Activated CD8-positive, alpha-beta memory T cell treated with anti-CD3 and anti-CD28 coated beads, Interleukin-2, amount 10 ng/mL, durations not matched to agents 7 days and 5 days (primary cell): ENCODE data around the gene JAK1. TPM values are rescaled to one million over a fixed set of nuclear protein-coding genes. Genes with fewer than 3 reads are reported as not detected.
A peak's percentile ranks its signal among the peaks of the same experiment; 100 is the strongest.

ENCODE experiments used
- ATAC-seq: fragments of 150-1000 bp; cut with Tn5 transposase; one replicate; pipeline ENCODE4 v1.10.0; 2021; ENCODE audit warnings: moderate library complexity
- CTCF ChIA-PET: fragments of 350-600 bp; sonication (Branson Sonifier 250); formaldehyde crosslinking; loops from one replicate; lab custom pipeline; 2021; ENCODE audit warnings: antibody characterized with exemption; lab: Charles Lee
- DNase-seq: peaks from one replicate; pipeline ENCODE4 v3.0.0-alpha.2; 2020
- H3K27ac Mint-ChIP-seq: one replicate; pipeline ENCODE4 v1.8.0; 2021; ENCODE audit warnings: mild to moderate bottlenecking, mixed read lengths
- H3K27me3 Mint-ChIP-seq: one replicate; pipeline ENCODE4 v1.8.0; 2021; ENCODE audit warnings: mixed read lengths
- H3K36me3 Mint-ChIP-seq: one replicate; pipeline ENCODE4 v1.8.0; 2021; ENCODE audit warnings: mild to moderate bottlenecking, mixed read lengths
- H3K4me1 Mint-ChIP-seq: one replicate; pipeline ENCODE4 v1.8.0; 2021; ENCODE audit warnings: mixed read lengths
- H3K4me3 Mint-ChIP-seq: one replicate; pipeline ENCODE4 v1.8.0; 2021; ENCODE audit warnings: mild to moderate bottlenecking, moderate library complexity, mixed read lengths
- H3K9me3 Mint-ChIP-seq: one replicate; pipeline ENCODE4 v1.8.0; 2022; ENCODE audit warnings: low read depth, mixed read lengths
- total RNA-seq, 2 experiments: library from RNA; stranded (reverse); gene quantifications; one replicate each; pipeline ENCODE4 v1.2.3, GENCODE V29; 2021

Gene JAK1
- total RNA-seq, 2 experiments from 2014 or later = 166 to 173 TPM

- H3K27ac Mint-ChIP-seq = no peak overlapping the region
- H3K27me3 Mint-ChIP-seq = no peaks in the 10 kb centered on the region
- peaks cover 47% of the 10 kb centered on the region for H3K4me1 Mint-ChIP-seq
- peaks cover 3% of the 10 kb centered on the region for H3K36me3 Mint-ChIP-seq
- H3K9me3 Mint-ChIP-seq = no peaks in the 10 kb centered on the region
- CTCF ChIA-PET = interaction anchor here (0.8 kb wide), 1 partner anchor 8 kb away, joined by 3 read pairs; no protein-coding TSS in a partner anchor
- H3K4me3 Mint-ChIP-seq = no peak overlapping the region
- peak; percentile 53 for ATAC-seq
- no peak for DNase-seq
Observed at GRCh38 chr1:64898107-64898861, 68.1 kb downstream of the JAK1 start.

GRCh38 chr1:64896551-64896950, 69.8 kb downstream of the JAK1 start:
- Mint-ChIP-seq H3K27me3 (no peaks in the 10 kb centered on the region), H3K27ac (no peak overlapping the region)
- no peak for DNase-seq

GRCh38 chr1:64895500-64895899, 70.8 kb downstream of the JAK1 start:
- DNase-seq = no peak
- ATAC-seq = no peak
- Mint-ChIP-seq H3K27ac (no peak overlapping the region), H3K4me1 (peaks cover 68% of the 10 kb centered on the region), H3K27me3 (no peaks in the 10 kb centered on the region), H3K36me3 (peaks cover 3% of the 10 kb centered on the region), H3K4me3 (no peak overlapping the region), H3K9me3 (no peaks in the 10 kb centered on the region)
- CTCF ChIA-PET = interaction anchor here (1.1 kb wide), 1 partner anchor 133 kb away, joined by 3 read pairs; no protein-coding TSS in a partner anchor

More at GRCh38 chr1:64896551-64896950, 69.8 kb downstream of the JAK1 start:
- Mint-ChIP-seq H3K4me3 (no peak overlapping the region), H3K36me3 (peaks cover 3% of the 10 kb centered on the region), H3K9me3 (no peaks in the 10 kb centered on the region), H3K4me1 (peaks cover 58% of the 10 kb centered on the region)
- no peak for ATAC-seq
- CTCF ChIA-PET = interaction anchor here (0.7 kb wide), 1 partner anchor 1899 kb away, joined by 3 read pairs; no protein-coding TSS in a partner anchor

- no peak overlapping the region for H3K27ac Mint-ChIP-seq
- H3K36me3 Mint-ChIP-seq = peaks cover 3% of the 10 kb centered on the region
- H3K9me3 Mint-ChIP-seq = no peaks in the 10 kb centered on the region
- ATAC-seq (no peak), DNase-seq (no peak)
- H3K4me1 Mint-ChIP-seq = peaks cover 69% of the 10 kb centered on the region
- no peaks in the 10 kb centered on the region for H3K27me3 Mint-ChIP-seq
- no peak overlapping the region for H3K4me3 Mint-ChIP-seq
- CTCF ChIA-PET = interaction anchor here (1.1 to 2.0 kb wide), 3 partner anchors 17 to 134 kb away, joined by 3 to 7 read pairs (median 6); no protein-coding TSS in a partner anchor
Observed at GRCh38 chr1:64894438-64895196, 71.7 kb downstream of the JAK1 start.

GRCh38 chr1:64893921-64894320, 72.4 kb downstream of the JAK1 start:
- H3K27me3 Mint-ChIP-seq = no peaks in the 10 kb centered on the region
- ATAC-seq (no peak), DNase-seq (no peak)
- no peak overlapping the region for H3K27ac Mint-ChIP-seq
- peaks cover 73% of the 10 kb centered on the region for H3K4me1 Mint-ChIP-seq
- no peaks in the 10 kb centered on the region for H3K9me3 Mint-ChIP-seq
- peaks cover 3% of the 10 kb centered on the region for H3K36me3 Mint-ChIP-seq
- no peak overlapping the region for H3K4me3 Mint-ChIP-seq
- CTCF ChIA-PET = interaction anchor here (1.1 to 2.0 kb wide), 3 partner anchors 17 to 143 kb away, joined by 3 to 7 read pairs (median 6); no protein-coding TSS in a partner anchor

- no peaks in the 10 kb centered on the region for H3K27me3 Mint-ChIP-seq
- no peak overlapping the region for H3K27ac Mint-ChIP-seq
- DNase-seq = no peak
- H3K4me3 Mint-ChIP-seq = no peak overlapping the region
- CTCF ChIA-PET = interaction anchor here (1.1 to 2.0 kb wide), 3 partner anchors 16 to 144 kb away, joined by 3 to 7 read pairs (median 6); no protein-coding TSS in a partner anchor
- no peaks in the 10 kb centered on the region for H3K9me3 Mint-ChIP-seq
- peaks cover 72% of the 10 kb centered on the region for H3K4me1 Mint-ChIP-seq
- ATAC-seq = no peak
- peaks cover 3% of the 10 kb centered on the region for H3K36me3 Mint-ChIP-seq
Observed at GRCh38 chr1:64892576-64893573, 73.5 kb downstream of the JAK1 start.

GRCh38 chr1:64891448-64891825, 74.9 kb downstream of the JAK1 start:
- peaks cover under 1% of the 10 kb centered on the region for H3K36me3 Mint-ChIP-seq
- no peak overlapping the region for H3K27ac Mint-ChIP-seq
- H3K4me3 Mint-ChIP-seq = no peak overlapping the region
- no peaks in the 10 kb centered on the region for H3K9me3 Mint-ChIP-seq
- CTCF ChIA-PET = no interaction called here
- no peak for DNase-seq
- peaks cover 68% of the 10 kb centered on the region for H3K4me1 Mint-ChIP-seq
- no peaks in the 10 kb centered on the region for H3K27me3 Mint-ChIP-seq
- peak; percentile 61 for ATAC-seq

GRCh38 chr1:64890699-64891447, 75.5 kb downstream of the JAK1 start:
- DNase-seq = no peak
- CTCF ChIA-PET = no interaction called here
- no peak overlapping the region for H3K4me3 Mint-ChIP-seq
- no peaks in the 10 kb centered on the region for H3K36me3 Mint-ChIP-seq
- H3K27me3 Mint-ChIP-seq = no peaks in the 10 kb centered on the region
- ATAC-seq = no peak
- no peaks in the 10 kb centered on the region for H3K9me3 Mint-ChIP-seq
- peaks cover 62% of the 10 kb centered on the region for H3K4me1 Mint-ChIP-seq
- no peak overlapping the region for H3K27ac Mint-ChIP-seq

GRCh38 chr1:64887689-64888217, 78.6 kb downstream of the JAK1 start:
- no peak overlapping the region for H3K4me3 Mint-ChIP-seq
- H3K36me3 Mint-ChIP-seq = peaks cover 16% of the 10 kb centered on the region
- DNase-seq (no peak), ATAC-seq (no peak)
- no peaks in the 10 kb centered on the region for H3K9me3 Mint-ChIP-seq
- peaks cover 49% of the 10 kb centered on the region for H3K4me1 Mint-ChIP-seq
- CTCF ChIA-PET = no interaction called here
- no peaks in the 10 kb centered on the region for H3K27me3 Mint-ChIP-seq
- no peak overlapping the region for H3K27ac Mint-ChIP-seq

GRCh38 chr1:64886877-64887276, 79.5 kb downstream of the JAK1 start:
- Mint-ChIP-seq H3K4me1 (peaks cover 47% of the 10 kb centered on the region), H3K4me3 (no peak overlapping the region), H3K27ac (no peak overlapping the region), H3K9me3 (no peaks in the 10 kb centered on the region), H3K27me3 (no peaks in the 10 kb centered on the region), H3K36me3 (peaks cover 22% of the 10 kb centered on the region)
- ATAC-seq = no peak
- DNase-seq = no peak
- CTCF ChIA-PET = no interaction called here

GRCh38 chr1:64885648-64886047, 80.7 kb downstream of the JAK1 start:
- Mint-ChIP-seq H3K4me1 (peaks cover 43% of the 10 kb centered on the region), H3K27me3 (no peaks in the 10 kb centered on the region), H3K36me3 (peaks cover 25% of the 10 kb centered on the region), H3K4me3 (no peak overlapping the region), H3K27ac (no peak overlapping the region), H3K9me3 (no peaks in the 10 kb centered on the region)
- CTCF ChIA-PET = no interaction called here
- ATAC-seq (no peak), DNase-seq (no peak)
